Lung (tissue), 12 donors: ENCODE data around the gene PNMA8B. TPM values are rescaled to one million over a fixed set of nuclear protein-coding genes. Genes with fewer than 3 reads are reported as not detected.

Experiments used
- ATAC-seq: fragments of 200-7000 bp; cut with Tn5 transposase; one replicate; pipeline ENCODE4 v1.9.1; 2020; ENCODE audit warnings: moderate number of reproducible peaks; ENCODE audit not compliant: insufficient read depth, low FRiP score
- DNase-seq, 3 donors: peaks; one replicate each; pipeline ENCODE4 v3.0.0-alpha.2; 2013 to 2017
- H3K27ac ChIP-seq, 2 donors: one replicate each; pipeline ENCODE4 v1.5.1; 2013; ENCODE audit warnings: mild to moderate bottlenecking in 2 of 2, moderate library complexity in 2 of 2, control low read depth in 1 of 2, inconsistent platforms in 1 of 2, low read depth in 1 of 2, low read length in 1 of 2
- H3K27me3 ChIP-seq, 3 donors: one replicate each; pipeline ENCODE4 v1.5.1; 2013; ENCODE audit warnings: low read length in 2 of 3; ENCODE audit not compliant: control insufficient read depth in 3 of 3, insufficient read depth in 3 of 3
- H3K36me3 ChIP-seq, 4 donors: one replicate each; pipeline ENCODE4 v1.5.1; 2013; ENCODE audit warnings: low read length in 4 of 4, mild to moderate bottlenecking in 1 of 4, moderate library complexity in 1 of 4; ENCODE audit not compliant: control insufficient read depth in 4 of 4, insufficient read depth in 4 of 4
- H3K4me1 ChIP-seq, 5 donors: one replicate each; pipeline ENCODE4 v1.5.1; 2013; ENCODE audit warnings: low read length in 5 of 5, mild to moderate bottlenecking in 2 of 5, moderate library complexity in 1 of 5; ENCODE audit not compliant: control insufficient read depth in 5 of 5, insufficient read depth in 5 of 5
- H3K4me3 ChIP-seq: one replicate; pipeline ENCODE4 v1.5.1; 2013; ENCODE audit warnings: mild to moderate bottlenecking, control low read depth, moderate library complexity
- H3K9ac ChIP-seq, 2 donors: one replicate each; pipeline ENCODE4 v1.5.1; 2013; ENCODE audit warnings: low read length in 2 of 2, control low read depth in 1 of 2; ENCODE audit not compliant: insufficient read depth in 1 of 2
- H3K9me3 ChIP-seq, 4 donors: one replicate each; pipeline ENCODE4 v1.5.1; 2013; ENCODE audit warnings: low read length in 3 of 4, mild to moderate bottlenecking in 1 of 4, moderate library complexity in 1 of 4; ENCODE audit not compliant: control insufficient read depth in 4 of 4, insufficient read depth in 3 of 4
- CTCF ChIP-seq: IDR thresholded peaks from 2 replicates; pipeline ENCODE4 v1.5.1; 2012; ENCODE audit warnings: mild to moderate bottlenecking; ENCODE audit errors: control extremely low read depth, extremely low read depth
- WGBS, 2 donors: extraction: QIAGEN DNeasy Blood & Tissue Kit; methylation state at CpG; one replicate each; pipeline ENCODE4 v1.1.7; 2013; 5-methylcytosine and 5-hydroxymethylcytosine counted together
- polyA plus RNA-seq, 2 donors: library from polyadenylated mRNA; stranded (reverse); fragments of 200-250 nt; gene quantifications; one replicate each; pipeline ENCODE4 v1.2.1, GENCODE V29; 2013
- total RNA-seq, 2 donors: library from RNA; depleted of rRNA in 1 of 2; stranded (reverse); fragments of >200 nt in 1 of 2; gene quantifications; one replicate each; pipeline ENCODE4 v1.2.1, GENCODE V29; 2014 to 2021
- donor health status: control.
- donor health status: control.
- donor health status: Bipolar disorder and iron deficiency.
- donor health status: healthy.
- donor health status: DM: yes; HTN: yes; CAD: no.

Gene PNMA8B
- total and polyA plus RNA-seq, 4 donors: 0.48 to 4.1 (median 1.2) TPM

GRCh38 chr19:46448601-46449000 is 47.1 kb downstream of the PNMA8B start:
- 95 to 96% methylated on average over 10 of the region's 10 CpGs for WGBS, 2 donors
- Histone ChIP-seq H3K27me3 (no peaks in the 10 kb centered on the region), H3K9me3 (no peaks in the 10 kb centered on the region), H3K9ac (no peak overlapping the region), H3K36me3 (no peaks in the 10 kb centered on the region), H3K27ac (no peak overlapping the region), H3K4me3 (no peak overlapping the region), H3K4me1 (peaks cover 0 to 4% (median 0%) of the 10 kb centered on the region in 5 donors)
- TF ChIP-seq CTCF: no peak
- DNase-seq: no peak
- ATAC-seq: no peak

GRCh38 chr19:46447824-46448223 is 47.8 kb downstream of the PNMA8B start:
- no peak for DNase-seq
- WGBS, 2 donors: 62 to 64% methylated on average over 5 of the region's 5 CpGs
- TF ChIP-seq CTCF: no peak
- H3K36me3 ChIP-seq: no peaks in the 10 kb centered on the region
- no peaks in the 10 kb centered on the region for H3K9me3 ChIP-seq
- H3K27me3 ChIP-seq: no peaks in the 10 kb centered on the region
- ATAC-seq: no peak
- H3K4me1 ChIP-seq: peaks cover 0 to 9% (median 4%) of the 10 kb centered on the region in 5 donors
- H3K4me3 ChIP-seq: no peak overlapping the region
- H3K27ac ChIP-seq: no peak overlapping the region
- no peak overlapping the region for H3K9ac ChIP-seq

DNA sequence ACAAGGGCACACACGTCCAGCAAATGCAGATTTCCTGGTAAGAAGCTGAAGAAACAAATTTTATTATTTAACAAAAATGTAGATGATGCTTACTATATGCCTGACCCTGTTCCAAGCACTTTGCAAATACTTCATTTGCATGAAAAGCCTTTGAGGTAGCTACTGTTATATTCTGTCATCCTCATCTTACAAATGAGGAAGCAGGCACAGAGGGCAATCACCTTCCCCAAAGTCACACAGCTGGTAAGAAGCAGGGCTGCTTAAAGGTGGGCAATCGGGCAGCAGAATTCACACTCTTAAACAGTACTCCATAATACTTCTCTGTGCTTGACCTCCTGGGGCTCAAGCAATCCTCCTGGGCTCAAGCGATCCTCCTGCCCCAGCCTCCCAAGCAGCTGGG is 48.7 kb downstream of the PNMA8B start:
- no peak for DNase-seq
- WGBS, 2 donors: 44 to 50% methylated on average over 3 of the region's 3 CpGs
- Histone ChIP-seq H3K4me1 (peaks cover 3 to 16% (median 5%) of the 10 kb centered on the region in 5 donors), H3K4me3 (no peak overlapping the region), H3K27me3 (no peaks in the 10 kb centered on the region), H3K36me3 (no peaks in the 10 kb centered on the region), H3K9ac (no peak overlapping the region), H3K9me3 (no peaks in the 10 kb centered on the region), H3K27ac (no peak overlapping the region)
- no peak for TF ChIP-seq CTCF
- no peak for ATAC-seq

DNA sequence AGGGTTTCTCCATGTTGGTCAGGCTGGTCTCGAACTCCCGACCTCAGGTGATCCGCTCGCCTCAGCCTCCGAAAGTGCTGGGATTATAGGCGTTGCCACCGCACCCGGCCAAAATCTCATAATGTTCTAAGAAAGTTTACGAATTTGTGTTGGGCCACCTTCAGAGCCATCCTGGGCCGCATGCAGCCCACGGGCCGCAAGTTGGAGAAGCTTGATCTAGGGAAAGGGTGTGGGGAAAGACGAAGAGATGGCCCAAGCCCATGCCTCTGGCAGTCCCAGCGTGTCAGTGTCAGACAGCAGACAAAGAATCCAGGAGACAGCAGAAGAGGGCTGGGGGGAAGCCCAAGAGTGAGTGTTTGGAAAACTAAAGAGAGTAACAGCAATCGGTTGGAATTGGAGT is 49.6 kb downstream of the PNMA8B start:
- DNase-seq: no peak
- H3K9ac ChIP-seq: no peak overlapping the region
- peaks cover 3 to 21% (median 5%) of the 10 kb centered on the region in 5 donors for H3K4me1 ChIP-seq
- WGBS, 2 donors: 82 to 86% methylated on average over 11 to 15 of the region's 15 CpGs
- H3K27me3 ChIP-seq: no peaks in the 10 kb centered on the region
- no peaks in the 10 kb centered on the region for H3K9me3 ChIP-seq
- ATAC-seq: no peak
- no peak for TF ChIP-seq CTCF
- no peak overlapping the region for H3K4me3 ChIP-seq
- no peak overlapping the region for H3K27ac ChIP-seq
- H3K36me3 ChIP-seq: no peaks in the 10 kb centered on the region
